NCI-H146 treated with DMSO at 0.1 percent for 48 hours (cell line): Measurements from ENCODE around the gene PCDHGA12.

Experiments used
- DNase-seq: peaks from one replicate; lab custom pipeline; 2025; ENCODE audit not compliant: unreplicated experiment; lab: John Stamatoyannopoulos, UW

Gene PCDHGA12

GRCh38 chr5:141439411-141440141 lies 9.3 kb downstream of the PCDHGA12 start:
- no peak for DNase-seq

GRCh38 chr5:141440341-141440740 lies 10.0 kb downstream of the PCDHGA12 start:
- no peak for DNase-seq

- DNase-seq = no peak
These were observed 11.4 kb downstream of the PCDHGA12 start for GRCh38 chr5:141441571-141442170.

- no peak for DNase-seq
These were observed 35.0 kb downstream of the PCDHGA12 start for GRCh38 chr5:141465351-141465750.

GRCh38 chr5:141475625-141476131 lies 45.4 kb downstream of the PCDHGA12 start, which contains the start of gene PCDHGC3:
PCDHGC3 (plus strand) TSS chr5:141475966; CDS start chr5:141476117, 151 bp downstream.
- peak; percentile 46 for DNase-seq

GRCh38 chr5:141476132-141476911 lies 46.0 kb downstream of the PCDHGA12 start:
- DNase-seq = peak; percentile 20

GRCh38 chr5:141477044-141477575 lies 46.8 kb downstream of the PCDHGA12 start:
- DNase-seq = no peak

- no peak for DNase-seq
These were observed 47.5 kb downstream of the PCDHGA12 start for GRCh38 chr5:141477815-141478214.

- peak; percentile 56 for DNase-seq
These were observed 48.1 kb downstream of the PCDHGA12 start for GRCh38 chr5:141478321-141478945.

- no peak for DNase-seq
These were observed 49.5 kb downstream of the PCDHGA12 start for GRCh38 chr5:141479776-141480175.
